SKM-1 treated with dmso at 0.1 percent for 144 hours (cell line): Measurements from ENCODE around the gene STMP1.

Experiments
- DNase-seq: peaks from one replicate; lab custom pipeline; 2025; ENCODE audit not compliant: unreplicated experiment; lab: John Stamatoyannopoulos, UW

The STMP1 gene

DNA sequence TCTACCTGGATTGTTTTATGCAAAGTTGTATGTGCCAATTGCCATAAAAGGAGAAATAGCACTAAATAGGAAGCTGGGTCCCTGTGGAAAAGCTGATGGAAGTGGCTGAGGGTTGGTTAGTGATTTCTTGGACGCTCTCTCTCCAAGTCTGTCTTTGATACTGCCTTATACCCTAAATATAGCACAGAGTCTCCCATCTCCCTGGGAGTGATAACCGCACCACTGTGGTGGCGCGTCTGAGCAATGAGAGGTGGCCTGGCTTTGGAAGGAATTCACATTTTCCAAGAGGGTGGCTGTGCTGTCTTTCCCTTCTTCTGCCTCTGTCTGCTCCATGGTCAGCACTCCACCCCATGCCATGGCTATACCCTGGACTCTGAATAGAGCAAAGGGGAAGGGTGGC, 31.2 kb downstream of the STMP1 start:
- DNase-seq, result no peak

DNA sequence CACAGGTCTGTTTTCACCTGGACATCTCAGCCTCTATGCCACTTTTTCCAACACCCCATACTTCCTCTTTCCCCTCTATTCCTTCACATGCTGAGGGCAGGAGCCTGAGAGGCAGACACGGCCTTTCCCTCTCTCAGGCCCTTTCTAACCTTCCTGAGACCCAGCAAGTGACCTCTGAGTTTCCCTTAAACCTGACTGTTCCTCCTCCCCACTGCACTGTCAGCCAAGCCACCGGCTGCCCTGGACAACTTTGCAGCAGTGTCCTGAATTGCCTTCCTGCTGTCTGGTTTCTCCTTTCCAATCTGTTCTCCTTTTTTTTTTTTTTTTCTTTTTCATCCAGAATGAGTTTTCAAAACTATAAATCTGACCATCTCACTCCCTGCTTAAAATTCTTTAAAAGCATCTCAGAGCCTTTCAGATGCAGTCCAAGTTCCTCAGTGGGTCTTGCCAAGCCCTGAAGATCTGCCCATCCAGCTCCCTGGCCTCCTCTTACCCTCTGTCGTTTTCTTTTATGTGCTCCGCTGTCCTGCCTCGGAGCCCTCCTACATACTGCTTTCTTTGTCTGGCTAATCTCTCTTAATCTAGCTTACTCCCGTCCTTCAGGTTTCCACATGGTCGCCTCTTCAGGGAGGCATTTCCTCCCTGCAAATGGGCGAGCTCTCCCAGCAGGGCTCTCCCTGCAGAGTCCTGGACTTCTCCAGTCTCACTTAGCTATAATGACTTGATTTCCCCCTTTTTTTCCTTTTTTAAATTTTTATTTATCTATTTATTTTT, 35.1 kb downstream of the STMP1 start:
- no peak for DNase-seq

DNA sequence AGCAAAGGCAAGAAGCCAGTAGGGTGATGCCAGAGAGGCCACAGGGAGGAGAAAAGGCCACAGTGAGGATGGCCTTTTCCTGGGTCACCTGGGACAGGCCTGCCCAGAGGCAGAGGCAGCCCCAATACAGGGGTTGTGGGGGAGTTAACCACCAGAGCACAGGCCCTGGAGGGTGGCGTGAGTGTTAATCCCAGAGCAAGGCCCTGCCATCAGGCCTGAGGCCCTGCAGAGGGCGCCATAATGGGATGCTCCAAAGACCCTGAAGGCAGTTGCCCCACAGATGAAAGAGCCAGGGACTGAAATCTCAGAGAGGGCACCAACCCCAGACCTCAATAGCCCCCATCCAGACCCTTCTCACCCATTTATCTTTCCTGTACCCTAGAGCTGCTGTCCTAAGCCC, 41.8 kb downstream of the STMP1 start:
- DNase-seq, result no peak

DNA sequence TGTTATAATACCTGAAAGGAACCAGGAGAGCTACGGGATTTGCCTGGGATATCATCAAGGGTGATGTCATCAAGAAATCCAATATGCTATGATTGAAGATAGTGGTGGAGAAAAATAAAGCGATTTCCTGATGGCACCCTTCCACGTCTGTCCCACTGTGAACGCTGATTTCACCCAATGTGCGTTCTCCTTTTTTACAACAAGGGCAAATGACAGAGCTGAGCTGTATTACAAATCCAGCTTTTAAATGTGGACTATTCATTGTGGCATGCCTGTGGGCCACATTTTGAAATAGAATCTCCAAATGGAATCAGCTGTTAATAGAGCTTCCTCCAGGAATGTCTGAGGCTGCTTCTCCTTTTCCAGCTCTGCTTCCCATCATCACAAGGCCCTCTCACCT, 42.4 kb downstream of the STMP1 start:
- no peak for DNase-seq

DNA sequence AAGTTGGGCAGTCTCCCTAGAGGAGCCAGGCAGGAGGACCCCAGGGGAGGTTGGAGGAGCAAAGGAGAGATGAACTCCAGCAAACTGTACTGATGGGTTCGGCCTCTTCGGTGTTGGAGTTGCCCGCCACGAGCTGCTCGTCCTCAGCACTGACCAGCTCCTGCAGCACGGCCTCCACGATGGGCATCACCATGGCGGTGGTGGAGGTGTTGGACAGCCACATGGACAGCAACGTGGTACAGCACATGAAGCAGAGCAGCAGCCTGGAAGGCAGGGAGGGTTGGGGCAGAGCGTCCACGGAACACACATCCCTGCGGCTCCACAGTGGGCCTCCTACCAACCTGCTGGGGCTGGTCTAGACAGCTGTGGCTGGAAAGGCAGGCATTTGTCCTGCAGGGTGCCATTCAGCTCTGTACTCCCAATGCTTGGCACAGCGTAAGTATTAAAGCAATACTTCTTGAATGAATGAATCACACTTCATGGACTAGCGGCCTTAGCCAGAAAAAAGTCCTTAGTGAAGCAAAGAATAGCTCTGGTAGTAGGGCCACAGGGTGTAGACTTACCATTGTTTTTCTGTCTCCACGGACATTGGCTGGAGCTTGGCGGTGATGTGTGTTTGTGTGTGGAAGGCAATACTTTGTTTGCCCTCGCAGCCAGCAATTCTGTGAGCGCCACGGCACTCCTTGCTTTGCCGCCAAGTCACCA, 43.9 kb downstream of the STMP1 start:
- no peak for DNase-seq

DNA sequence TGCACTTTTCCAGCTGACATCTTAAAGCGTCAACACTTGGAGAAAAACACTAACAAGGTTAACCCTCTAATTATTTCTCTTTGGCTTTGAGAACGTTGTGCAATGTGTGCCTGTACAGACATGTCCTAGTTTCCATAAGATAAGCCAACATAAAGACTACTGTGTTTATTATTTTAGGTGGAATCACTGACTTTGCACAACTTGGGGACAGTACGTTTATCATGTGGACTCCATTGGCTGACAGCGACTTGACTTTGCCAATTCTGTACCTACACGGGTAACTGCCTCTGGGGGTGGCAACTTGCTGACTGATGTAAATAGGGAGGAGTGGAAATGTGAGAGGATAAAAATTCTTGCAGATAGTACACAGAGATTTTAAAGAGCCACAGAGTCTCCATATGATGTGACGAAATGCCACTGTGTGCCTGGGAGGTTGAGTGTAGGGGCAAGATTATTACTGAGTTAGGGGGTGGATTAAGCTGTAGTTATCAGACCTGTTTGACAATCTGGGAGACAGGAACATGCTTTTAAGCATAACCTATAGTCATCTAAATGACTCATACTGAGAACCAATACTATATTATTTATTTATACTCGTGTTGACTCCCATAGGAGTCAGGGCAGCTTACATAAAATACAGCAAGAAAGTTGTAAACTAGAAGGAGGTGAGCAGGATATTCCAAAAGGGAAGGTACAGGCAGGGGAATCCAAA, 44.7 kb downstream of the STMP1 start:
- no peak for DNase-seq

DNA sequence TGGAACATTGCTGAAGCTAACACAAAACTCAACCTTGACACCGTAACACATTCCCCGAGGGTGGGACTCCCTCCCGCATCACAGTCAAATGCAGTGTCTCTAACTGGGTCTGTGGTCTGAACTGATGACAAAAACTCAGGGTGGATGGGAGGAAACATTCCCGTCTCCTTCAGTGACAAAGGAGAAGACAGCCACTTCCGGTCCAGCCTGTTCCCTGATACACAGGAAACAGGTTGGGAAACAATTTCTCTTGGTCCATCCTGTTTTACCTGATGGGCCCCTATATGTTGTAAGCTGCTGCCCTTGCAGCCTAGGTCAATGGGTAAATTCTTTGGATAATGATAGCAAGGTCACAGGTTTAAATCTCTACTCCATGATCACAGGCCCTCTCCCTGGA, 45.3 kb downstream of the STMP1 start:
- DNase-seq, result no peak

DNA sequence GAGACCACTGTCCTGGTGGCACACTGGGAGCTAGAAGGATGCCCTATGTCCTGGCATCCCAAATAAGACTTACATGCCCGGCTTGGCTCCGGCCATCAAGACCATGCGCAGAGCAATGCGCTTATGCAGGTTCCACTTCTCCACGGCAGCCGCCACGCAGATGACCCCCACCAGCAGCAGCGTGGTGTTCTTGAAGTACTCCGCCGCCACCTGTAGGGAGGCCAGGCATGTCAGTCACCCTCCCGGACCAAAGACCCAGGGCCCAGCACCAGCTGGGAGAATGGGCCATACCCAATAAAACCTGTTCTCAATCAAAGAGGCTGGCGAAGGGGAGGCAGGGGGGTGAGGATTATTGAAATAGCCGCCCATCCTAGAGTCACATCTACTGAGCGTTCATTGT, 45.7 kb downstream of the STMP1 start:
- no peak for DNase-seq

DNA sequence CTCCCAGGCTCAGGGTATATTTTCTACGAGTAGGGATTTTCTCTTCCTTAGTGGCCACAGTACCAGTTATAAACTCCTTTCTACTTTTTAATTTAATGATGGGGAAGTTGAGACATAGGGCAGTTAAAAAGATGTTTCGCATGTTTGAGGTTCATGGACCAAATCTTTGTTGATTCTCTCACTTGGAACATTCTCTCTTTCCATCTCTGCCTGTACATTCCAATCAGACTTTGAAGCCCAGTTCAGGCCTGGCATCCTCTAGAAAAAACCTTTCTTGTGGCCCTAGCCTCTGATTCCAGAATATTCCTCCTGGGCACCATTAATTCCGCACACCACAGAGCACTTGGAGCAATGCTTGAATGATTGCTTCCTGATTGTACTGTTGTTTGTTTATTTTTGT, 47.2 kb downstream of the STMP1 start:
- DNase-seq, result no peak

DNA sequence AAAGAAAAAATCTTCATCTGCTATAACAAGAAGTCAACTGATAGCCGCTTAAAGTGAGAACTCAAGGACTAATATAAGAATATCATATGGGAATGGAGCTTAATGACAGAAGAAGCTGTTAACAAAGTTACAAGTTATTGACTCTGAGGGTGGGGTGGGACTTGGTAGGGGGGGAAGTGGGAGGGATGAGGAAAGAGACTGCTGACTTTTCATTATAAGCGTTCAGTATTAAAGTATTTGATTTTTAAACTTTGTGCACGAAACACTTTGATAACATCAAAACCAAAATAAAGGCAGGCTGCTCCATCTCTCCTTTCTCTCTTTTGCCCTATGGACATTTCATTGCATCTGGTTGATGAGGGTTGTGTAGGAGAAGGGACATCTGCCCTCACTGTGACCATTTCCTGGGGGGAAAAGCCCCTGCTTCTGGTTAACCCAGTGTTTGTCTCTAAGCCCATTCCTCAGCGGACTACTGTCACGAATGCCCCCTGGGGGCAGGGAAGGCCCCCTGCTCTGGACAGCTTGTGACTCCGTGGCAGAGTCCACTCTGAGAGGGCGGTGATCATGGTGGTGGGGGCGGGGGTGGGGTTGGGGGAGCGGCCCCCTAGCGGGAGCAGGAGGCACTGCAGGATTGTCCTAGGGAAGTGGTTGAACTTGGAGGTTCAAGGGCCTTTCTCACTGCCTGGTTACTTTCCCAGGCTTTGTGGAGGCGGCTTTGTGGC, 48.3 kb downstream of the STMP1 start:
- peak; percentile 30 for DNase-seq

DNA sequence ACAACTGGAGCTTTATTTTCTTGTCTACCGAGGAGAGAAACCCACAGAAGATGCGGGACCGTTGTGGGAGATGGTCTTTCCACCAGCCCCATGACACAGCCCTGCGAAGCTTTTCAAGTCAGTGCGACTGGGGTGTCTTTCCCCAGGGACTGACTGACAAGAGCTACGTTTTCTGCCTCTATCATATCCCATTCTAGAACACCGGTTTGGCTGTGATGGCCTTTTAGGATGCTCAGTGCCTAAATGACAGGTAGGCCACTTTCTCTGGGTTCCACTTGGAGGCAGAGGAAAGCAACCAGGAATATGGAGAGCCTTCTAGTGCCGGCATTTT, 48.8 kb downstream of the STMP1 start:
- no peak for DNase-seq

DNA sequence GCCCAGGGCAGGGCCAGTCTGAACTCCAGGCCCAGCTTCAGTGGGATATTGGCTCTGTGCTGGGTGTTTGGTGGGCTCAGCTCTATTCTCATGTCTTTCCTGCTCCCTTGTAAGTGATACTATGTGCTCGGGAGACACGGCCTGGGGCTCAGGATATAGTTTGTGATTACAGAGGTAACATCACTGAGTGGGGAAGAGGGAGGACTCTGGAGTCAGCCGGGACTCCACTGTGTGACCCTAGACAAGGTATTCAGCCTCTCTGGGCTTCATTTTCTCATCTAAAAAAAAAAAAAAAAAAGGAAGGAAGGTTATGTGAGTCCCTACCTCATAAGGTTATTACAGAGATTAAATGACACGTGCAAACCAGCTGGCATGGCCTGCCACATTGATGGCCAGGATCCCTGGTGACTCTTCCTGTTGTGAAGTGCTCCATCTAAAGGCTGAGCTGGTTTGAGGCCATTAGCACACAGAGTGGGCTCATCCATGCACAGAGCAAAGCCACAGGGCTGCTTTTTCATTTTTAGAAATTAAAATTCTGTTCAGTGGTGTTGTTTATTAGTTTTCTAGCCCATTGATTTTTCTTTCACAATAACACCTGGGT, 50.0 kb downstream of the STMP1 start:
- DNase-seq, result no peak

DNA sequence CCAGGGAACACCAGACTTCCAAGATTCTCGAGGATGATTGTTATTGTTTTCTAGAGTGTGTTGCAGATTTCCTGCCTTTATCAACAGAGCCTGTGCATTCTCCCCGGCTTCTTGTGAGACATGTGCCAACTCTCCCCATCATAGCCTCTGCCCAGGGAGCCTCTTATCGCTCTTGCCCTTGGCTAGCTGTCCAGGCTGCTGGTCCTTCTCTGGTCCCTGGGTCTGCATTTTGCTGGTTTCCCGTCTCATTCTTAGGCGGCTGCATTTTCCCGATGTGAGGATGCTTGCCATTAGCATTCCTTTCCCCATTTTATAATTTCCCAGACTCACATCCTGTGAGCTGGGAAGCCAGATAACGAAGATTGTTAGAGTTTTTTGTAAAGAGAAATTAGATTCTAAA, 50.5 kb downstream of the STMP1 start:
- no peak for DNase-seq

DNA sequence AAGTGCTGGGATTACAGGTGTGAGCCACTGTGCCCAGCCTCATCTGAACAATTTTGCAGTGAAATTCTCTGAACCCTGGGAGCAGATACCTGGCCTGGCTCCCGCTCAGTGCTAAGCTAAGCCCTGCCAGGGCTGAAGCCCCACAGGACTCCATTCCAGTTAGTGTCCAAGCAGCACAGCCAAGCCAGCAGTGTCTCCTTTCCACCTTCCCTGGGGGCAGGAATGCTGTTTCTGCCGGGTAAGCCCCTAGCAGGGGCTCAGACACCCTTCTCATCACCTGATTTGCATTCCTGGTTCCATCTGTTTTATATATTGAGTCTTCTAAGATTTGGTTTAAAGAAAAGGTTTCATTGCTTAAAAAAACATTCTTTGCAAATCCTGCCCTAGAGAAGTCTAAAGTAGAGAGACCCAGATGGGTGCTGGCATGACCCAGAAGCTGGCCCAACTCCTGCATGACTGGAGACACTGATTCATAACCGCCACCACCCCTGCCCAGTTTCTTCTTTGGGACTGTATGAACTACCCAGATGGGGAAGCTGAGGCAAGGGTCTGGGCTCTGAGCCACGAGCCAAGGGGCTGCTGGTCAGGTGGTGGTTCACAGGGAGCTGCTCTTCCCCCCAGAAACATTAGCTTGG, 51.6 kb downstream of the STMP1 start:
- DNase-seq, result no peak

DNA sequence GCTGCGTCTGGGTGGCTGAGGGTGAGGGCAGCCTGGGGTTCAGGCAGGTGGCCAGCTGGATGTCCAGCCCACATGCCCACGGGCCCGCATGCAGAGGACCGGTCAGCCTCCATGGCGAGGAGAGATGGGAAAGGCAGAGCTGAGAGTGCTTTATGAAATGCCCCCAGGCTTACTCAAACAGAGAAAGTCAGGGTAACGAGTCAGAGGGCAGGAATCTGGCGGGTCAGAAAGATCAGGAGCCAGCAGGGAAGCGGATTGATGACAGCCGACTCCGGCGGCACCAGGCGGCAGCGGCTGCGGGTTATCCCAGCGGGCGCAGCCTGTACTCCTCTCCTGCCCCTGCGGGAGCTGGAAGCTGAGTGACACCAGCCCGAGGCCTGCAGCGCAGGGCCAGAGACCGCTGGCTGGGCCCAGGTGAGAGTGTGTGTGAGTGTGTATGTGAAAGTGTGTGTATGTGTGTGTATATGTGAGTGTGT, 52.3 kb downstream of the STMP1 start:
- DNase-seq, result no peak

DNA sequence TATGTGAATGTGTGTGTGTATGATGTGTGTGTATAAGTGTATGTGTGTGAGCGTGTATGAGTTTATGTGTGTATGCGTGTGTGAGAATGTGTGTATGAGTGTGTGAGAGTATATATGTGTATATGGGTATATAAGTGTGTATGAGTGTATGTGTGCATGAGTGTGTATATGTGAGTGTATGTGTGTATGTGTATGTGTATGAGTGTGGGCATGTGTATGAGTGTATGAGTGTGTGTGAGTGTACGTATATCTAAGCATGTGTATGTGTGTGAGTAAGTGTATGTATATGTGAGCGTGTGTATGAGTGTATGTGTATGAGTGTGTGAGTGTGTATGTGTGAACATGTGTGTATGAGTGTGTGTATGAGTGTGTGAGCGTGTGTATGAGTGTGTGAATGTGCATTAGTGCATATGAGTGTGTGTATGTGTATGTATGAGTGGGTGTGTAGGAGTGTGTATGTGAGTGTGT, 52.8 kb downstream of the STMP1 start:
- DNase-seq, result no peak

DNA sequence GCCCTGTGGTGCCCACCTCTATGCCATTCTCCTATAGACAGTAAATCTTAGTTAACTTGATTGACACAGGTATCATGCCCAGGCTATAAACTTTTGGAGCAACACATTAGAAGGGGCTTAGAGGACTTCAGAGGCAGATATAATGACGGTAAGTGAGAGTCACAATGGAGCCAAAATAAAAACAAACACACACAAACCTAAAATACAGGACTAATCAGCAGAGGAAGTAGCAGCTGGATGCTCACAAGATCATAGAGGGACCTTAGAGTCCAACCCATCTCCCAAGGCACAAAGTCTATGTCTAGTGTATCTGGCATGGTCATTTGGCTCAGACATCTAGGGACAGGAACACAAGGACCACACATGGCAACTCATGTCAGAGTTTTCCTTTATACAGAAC, 53.4 kb downstream of the STMP1 start:
- no peak for DNase-seq

DNA sequence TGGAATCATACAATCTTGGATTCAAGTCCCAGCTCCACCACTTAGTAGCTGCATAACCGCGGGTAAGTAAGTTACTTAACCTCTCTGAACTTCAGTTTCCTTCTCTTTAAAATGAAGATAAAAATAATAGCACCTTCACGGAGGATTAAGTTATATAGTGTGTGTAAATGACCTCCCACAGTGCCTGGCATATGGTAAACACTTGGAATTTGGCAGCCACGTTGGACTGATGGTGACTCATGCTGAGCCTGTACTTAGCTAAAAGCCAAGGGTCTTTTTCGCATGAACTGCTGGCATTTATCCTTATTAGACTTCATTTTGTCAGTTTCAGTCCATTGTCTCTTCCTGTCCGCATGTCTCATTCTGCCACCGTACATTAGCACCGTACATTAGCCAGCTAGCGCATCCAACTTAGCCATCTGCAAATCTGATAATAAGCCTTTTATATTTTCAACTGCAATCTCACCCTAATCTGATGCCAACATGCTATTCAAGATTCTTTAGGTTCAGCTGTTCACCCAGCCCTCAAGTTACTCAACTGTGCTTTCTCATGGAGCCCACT, 54.4 kb downstream of the STMP1 start:
- DNase-seq, result no peak

DNA sequence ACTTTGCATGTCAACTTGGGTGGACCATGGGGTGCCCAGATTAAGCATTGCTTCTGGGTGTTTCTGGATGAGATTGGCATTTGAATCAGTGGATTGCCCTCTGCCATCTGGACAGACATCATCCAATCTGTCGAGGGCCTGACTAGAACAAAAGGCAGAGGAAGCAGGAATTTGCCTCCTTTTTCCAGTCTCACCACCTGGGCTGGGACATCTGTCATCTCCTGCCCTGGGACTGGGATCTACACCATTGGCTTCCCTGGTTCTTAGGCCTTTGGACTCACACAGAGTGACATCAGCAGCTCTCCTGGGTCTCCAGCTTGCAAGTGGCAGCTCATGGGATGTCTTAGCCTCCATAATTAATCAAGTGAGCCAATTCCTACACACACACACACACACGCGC, 55.4 kb downstream of the STMP1 start:
- DNase-seq, result no peak

DNA sequence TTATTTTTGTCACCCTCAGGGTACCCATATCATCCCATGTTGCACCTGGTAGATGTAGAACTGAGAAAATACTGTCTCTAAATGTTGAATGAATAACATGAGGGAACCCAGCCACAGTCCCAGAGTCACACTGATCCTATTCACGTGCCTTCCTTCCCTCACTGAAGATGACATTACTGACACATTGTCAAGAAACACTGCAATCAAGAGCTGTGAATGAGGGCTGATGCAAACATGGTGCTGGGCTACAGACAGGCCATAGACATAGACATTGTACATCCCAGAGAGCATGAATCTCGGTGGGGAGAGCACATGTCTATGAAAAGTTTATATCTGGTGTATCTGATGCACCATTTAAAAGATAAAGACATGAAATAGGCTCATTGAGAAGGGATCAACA, 55.9 kb downstream of the STMP1 start:
- no peak for DNase-seq
